Tibial nerve (tissue), 4 donors: Measurements from ENCODE around the gene PXDN. TPM values are rescaled to one million over a fixed set of nuclear protein-coding genes. Genes with fewer than 3 reads are reported as not detected.
"Not testable (repeated sequence)": the region's sequence is repeated elsewhere in the genome, so short reads cannot be mapped to it uniquely, and the experiment has no call there.

Source experiments
- DNase-seq, 2 donors: peaks; one replicate each; pipeline ENCODE4 v3.0.0-alpha.2; 2019; ENCODE audit warnings: low spot score in 2 of 2
- H3K27ac ChIP-seq, 4 donors: fragments of 200-600 bp; sonication (generic) in 3 of 4; one replicate each; pipeline ENCODE4 v1.5.1; 2017 to 2019; ENCODE audit warnings: mild to moderate bottlenecking in 1 of 4
- H3K27me3 ChIP-seq, 2 donors: fragments of 200-600 bp; sonication (generic) in 1 of 2; one replicate each; pipeline versions ENCODE4 v1.5.1 to v1.6.0; 2017 to 2019
- H3K36me3 ChIP-seq, 3 donors: fragments of 200-600 bp; sonication (generic); one replicate each; pipeline ENCODE4 v1.5.1; 2018 to 2019
- H3K4me1 ChIP-seq, 4 donors: fragments of 200-600 bp; sonication (generic) in 3 of 4; one replicate each; pipeline ENCODE4 v1.5.1; 2017 to 2019
- H3K4me3 ChIP-seq, 4 donors: fragments of 200-600 bp; sonication (generic) in 3 of 4; one replicate each; pipeline ENCODE4 v1.5.1; 2017 to 2019; ENCODE audit warnings: mild to moderate bottlenecking in 1 of 4, moderate library complexity in 1 of 4
- H3K9me3 ChIP-seq, 4 donors: fragments of 200-600 bp; sonication (generic) in 3 of 4; one replicate each; pipeline ENCODE4 v1.5.1; 2017 to 2019
- CTCF ChIP-seq, 5 experiments: fragments of 200-600 bp in 3 of 5; fragments of 450-650 bp in 2 of 5; sonication (generic) in 3 of 5; IDR thresholded peaks; one replicate each; pipeline ENCODE4 v1.5.1; 2016 to 2019; ENCODE audit warnings: antibody characterized with exemption in 5 of 5, mild to moderate bottlenecking in 3 of 5, moderate library complexity in 2 of 5
- EP300 ChIP-seq, 2 donors: sonication (generic); formaldehyde crosslinking; IDR thresholded peaks; one replicate each; pipeline ENCODE4 v1.6.1; 2017; ENCODE audit warnings: antibody characterized with exemption in 2 of 2, mild to moderate bottlenecking in 1 of 2
- POLR2A ChIP-seq, 2 donors: fragments of 450-650 bp; IDR thresholded peaks; one replicate each; pipeline ENCODE4 v1.6.1; 2017; ENCODE audit warnings: antibody characterized with exemption in 2 of 2, mild to moderate bottlenecking in 2 of 2, moderate library complexity in 2 of 2
- WGBS, 2 donors: methylation state at CpG; one replicate each; pipeline ENCODE4 v1.1.5; 2018; 5-methylcytosine and 5-hydroxymethylcytosine counted together
- total RNA-seq, 4 donors: library from RNA; depleted of rRNA; stranded (reverse); fragments of >200 nt; gene quantifications; one replicate each; pipeline ENCODE4 v1.1.0, GENCODE V29; 2016

Gene PXDN
- total RNA-seq, 4 donors from 2014 or later: 40.4 to 72.6 (median 52.4) TPM

GRCh38 chr2:1766425-1766824 lies 22.1 kb upstream of the PXDN start:
- no peak overlapping the region for H3K27ac ChIP-seq
- no peak for DNase-seq
- H3K9me3 ChIP-seq: no peaks in the 10 kb centered on the region
- H3K4me3 ChIP-seq: no peak overlapping the region
- TF ChIP-seq CTCF (IDR thresholded peaks at IDR 0.05) (no peak), POLR2A (IDR thresholded peaks at IDR 0.05) (no peak), EP300 (IDR thresholded peaks at IDR 0.05) (no peak)
- 79 to 89% methylated on average over 6 of the region's 6 CpGs for WGBS, 2 donors
- H3K27me3 ChIP-seq: no peaks in the 10 kb centered on the region
- no peaks in the 10 kb centered on the region for H3K36me3 ChIP-seq
- no peaks in the 10 kb centered on the region for H3K4me1 ChIP-seq

- not testable (repeated sequence) for DNase-seq, H3K9me3 ChIP-seq, H3K4me3 ChIP-seq, H3K27me3 ChIP-seq, H3K4me1 ChIP-seq, H3K36me3 ChIP-seq, H3K27ac ChIP-seq
- 85 to 89% methylated on average over 2 of the region's 2 CpGs for WGBS, 2 donors
These were observed 20.9 kb upstream of the PXDN start for GRCh38 chr2:1765201-1765600.

GRCh38 chr2:1759611-1759930 lies 15.3 kb upstream of the PXDN start:
- Histone ChIP-seq H3K36me3 (no peaks in the 10 kb centered on the region), H3K9me3 (peaks cover 0 to 4% (median 0%) of the 10 kb centered on the region in 4 donors), H3K4me1 (no peaks in the 10 kb centered on the region), H3K27ac (no peak overlapping the region), H3K27me3 (peaks cover 0 to 3% of the 10 kb centered on the region in 2 donors), H3K4me3 (no peak overlapping the region)
- 95 to 97% methylated on average over 12 to 13 of the region's 13 CpGs for WGBS, 2 donors
- TF ChIP-seq CTCF (IDR thresholded peaks at IDR 0.05) (no peak), POLR2A (IDR thresholded peaks at IDR 0.05) (no peak)
- DNase-seq: no peak

GRCh38 chr2:1758774-1759610 lies 14.7 kb upstream of the PXDN start:
- peaks cover 0 to 6% of the 10 kb centered on the region in 2 donors for H3K27me3 ChIP-seq
- TF ChIP-seq POLR2A (IDR thresholded peaks at IDR 0.05): no peak
- no peak for TF ChIP-seq EP300 (IDR thresholded peaks at IDR 0.05)
- TF ChIP-seq CTCF (IDR thresholded peaks at IDR 0.05): no peak
- peaks cover 0 to 8% (median 0%) of the 10 kb centered on the region in 4 donors for H3K9me3 ChIP-seq
- no peak overlapping the region for H3K4me3 ChIP-seq
- H3K27ac ChIP-seq: no peak overlapping the region
- DNase-seq: no peak
- WGBS, 2 donors: 92 to 94% methylated on average over 17 to 18 of the region's 26 CpGs
- no peaks in the 10 kb centered on the region for H3K4me1 ChIP-seq
- no peaks in the 10 kb centered on the region for H3K36me3 ChIP-seq

GRCh38 chr2:1758171-1758570 lies 13.9 kb upstream of the PXDN start:
- no peak for DNase-seq
- no peak for TF ChIP-seq EP300 (IDR thresholded peaks at IDR 0.05)
- TF ChIP-seq POLR2A (IDR thresholded peaks at IDR 0.05): no peak
- TF ChIP-seq CTCF (IDR thresholded peaks at IDR 0.05): no peak
- Histone ChIP-seq H3K4me3 (no peak overlapping the region), H3K4me1 (no peaks in the 10 kb centered on the region), H3K27ac (no peak overlapping the region), H3K36me3 (no peaks in the 10 kb centered on the region), H3K27me3 (peaks cover 0 to 6% of the 10 kb centered on the region in 2 donors), H3K9me3 (peaks cover 0 to 8% (median 0%) of the 10 kb centered on the region in 4 donors)
- 61 to 70% methylated on average over 5 of the region's 5 CpGs for WGBS, 2 donors
